Measurements from ENCODE around the gene POLR2H. TPM values are rescaled to one million over a fixed set of nuclear protein-coding genes. Genes with fewer than 3 reads are reported as not detected.

Gene POLR2H
- total RNA-seq, 1 experiment from 2014 or later, result 279 TPM

- DNase-seq (ENCODE audit: low spot score), result peak; percentile 92
These were observed 10.1 kb downstream of the POLR2H start for GRCh38 chr3:184371570-184372018.

- DNase-seq (ENCODE audit: low spot score), result no peak
These were observed 10.8 kb downstream of the POLR2H start for GRCh38 chr3:184372296-184372821.

GRCh38 chr3:184372911-184373310 lies 11.4 kb downstream of the POLR2H start:
- no peak for DNase-seq (ENCODE audit: low spot score)

GRCh38 chr3:184373422-184373821 lies 11.9 kb downstream of the POLR2H start:
- DNase-seq (ENCODE audit: low spot score), result no peak

- no peak for DNase-seq (ENCODE audit: low spot score)
These were observed 14.4 kb downstream of the POLR2H start for GRCh38 chr3:184375747-184376461.

- no peak for DNase-seq (ENCODE audit: low spot score)
These were observed 15.9 kb downstream of the POLR2H start for GRCh38 chr3:184377374-184377773.

GRCh38 chr3:184377882-184378445 lies 16.5 kb downstream of the POLR2H start, which contains the start of gene THPO:
TSS of gene THPO (minus strand) at chr3:184378207. CDS start at chr3:184376259, 1,948 bp downstream.
- DNase-seq (ENCODE audit: low spot score), result no peak

- no peak for DNase-seq (ENCODE audit: low spot score)
These were observed 17.3 kb downstream of the POLR2H start for GRCh38 chr3:184378651-184379357.

- DNase-seq (ENCODE audit: low spot score), result no peak
These were observed 18.1 kb downstream of the POLR2H start, which contains the start of gene CHRD for GRCh38 chr3:184379358-184380184. TSS of gene CHRD (plus strand) at chr3:184380054. CDS start at chr3:184380319, 265 bp downstream.

GRCh38 chr3:184380185-184380626 lies 18.7 kb downstream of the POLR2H start:
- DNase-seq (ENCODE audit: low spot score), result no peak

GRCh38 chr3:184380627-184381260 lies 19.2 kb downstream of the POLR2H start:
- DNase-seq (ENCODE audit: low spot score), result no peak

- DNase-seq (ENCODE audit: low spot score), result no peak
These were observed 20.0 kb downstream of the POLR2H start for GRCh38 chr3:184381261-184382224.

GRCh38 chr3:184382326-184383032 lies 21.0 kb downstream of the POLR2H start:
- no peak for DNase-seq (ENCODE audit: low spot score)

GRCh38 chr3:184383033-184383740 lies 21.7 kb downstream of the POLR2H start:
- DNase-seq (ENCODE audit: low spot score), result no peak

GRCh38 chr3:184384342-184384741 lies 22.8 kb downstream of the POLR2H start:
- no peak for DNase-seq (ENCODE audit: low spot score)

GRCh38 chr3:184384856-184385422 lies 23.4 kb downstream of the POLR2H start:
- DNase-seq (ENCODE audit: low spot score), result no peak

GRCh38 chr3:184386047-184386806 lies 24.7 kb downstream of the POLR2H start:
- DNase-seq (ENCODE audit: low spot score), result no peak
